Measurements from ENCODE around the gene SEC22C.

DNA sequence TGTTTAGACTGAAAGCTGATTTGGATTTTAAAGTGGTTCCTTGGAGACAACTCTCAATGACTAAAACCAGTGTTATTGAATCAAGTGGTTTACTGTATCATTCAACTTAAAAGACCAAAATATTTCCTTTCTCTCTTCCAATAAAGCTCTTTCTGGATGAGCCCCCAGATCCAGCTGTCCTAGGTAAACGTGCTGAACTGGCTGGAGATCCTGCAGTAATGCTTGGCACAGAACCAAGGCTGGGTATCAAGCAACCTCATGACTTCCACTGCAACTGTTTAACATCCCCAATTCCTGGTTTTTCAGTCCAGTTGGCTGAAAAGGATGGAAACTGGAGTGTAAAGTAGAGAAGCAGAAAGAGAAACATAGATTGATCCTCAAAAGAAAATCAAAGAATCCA, 28.9 kb downstream of the SEC22C start:
- TF ChIP-seq KAT2B (IDR thresholded peaks at IDR 0.05; ENCODE audit: borderline replicate concordance, low read depth, low read length), result no peak
- TF ChIP-seq SP1 (IDR thresholded peaks at IDR 0.05), result no peak
- no peak for TF ChIP-seq SP1 (CRISPR knock-in tag; IDR thresholded peaks at IDR 0.05)
- no peak for TF ChIP-seq NFIC (IDR thresholded peaks at IDR 0.05; ENCODE audit: low read length)
- TF ChIP-seq ZNF660 (CRISPR knock-in tag; IDR thresholded peaks at IDR 0.05; ENCODE audit: borderline replicate concordance, low read depth), result no peak
- TF ChIP-seq KLF16 (CRISPR knock-in tag; IDR thresholded peaks at IDR 0.05), result no peak
- TF ChIP-seq, protein P1, sequence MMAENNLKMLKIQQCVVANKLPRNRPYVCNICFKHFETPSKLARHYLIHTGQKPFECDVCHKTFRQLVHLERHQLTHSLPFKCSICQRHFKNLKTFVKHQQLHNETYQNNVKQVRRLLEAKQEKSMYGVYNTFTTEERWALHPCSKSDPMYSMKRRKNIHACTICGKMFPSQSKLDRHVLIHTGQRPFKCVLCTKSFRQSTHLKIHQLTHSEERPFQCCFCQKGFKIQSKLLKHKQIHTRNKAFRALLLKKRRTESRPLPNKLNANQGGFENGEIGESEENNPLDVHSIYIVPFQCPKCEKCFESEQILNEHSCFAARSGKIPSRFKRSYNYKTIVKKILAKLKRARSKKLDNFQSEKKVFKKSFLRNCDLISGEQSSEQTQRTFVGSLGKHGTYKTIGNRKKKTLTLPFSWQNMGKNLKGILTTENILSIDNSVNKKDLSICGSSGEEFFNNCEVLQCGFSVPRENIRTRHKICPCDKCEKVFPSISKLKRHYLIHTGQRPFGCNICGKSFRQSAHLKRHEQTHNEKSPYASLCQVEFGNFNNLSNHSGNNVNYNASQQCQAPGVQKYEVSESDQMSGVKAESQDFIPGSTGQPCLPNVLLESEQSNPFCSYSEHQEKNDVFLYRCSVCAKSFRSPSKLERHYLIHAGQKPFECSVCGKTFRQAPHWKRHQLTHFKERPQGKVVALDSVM (CRISPR knock-in tag; IDR thresholded peaks at IDR 0.05), result no peak

Data from HepG2 (cell line).